ENCODE data around the gene AMER3. TPM values are rescaled to one million over a fixed set of nuclear protein-coding genes. Genes with fewer than 3 reads are reported as not detected.
A peak's percentile ranks its signal among the peaks of the same experiment; 100 is the strongest.
"Not testable (repeated sequence)": the region's sequence is repeated elsewhere in the genome, so short reads cannot be mapped to it uniquely, and the experiment has no call there.

AMER3 gene
- not detected for total RNA-seq
- not detected for polyA plus RNA-seq

GRCh38 chr2:130755256-130756052 is at the start of gene AMER3:
TSS of gene AMER3 (plus strand) at chr2:130755540. CDS start at chr2:130762073, 6,533 bp downstream.
- Histone ChIP-seq H3K27me3 (ENCODE audit: control insufficient read depth in 4 of 4, insufficient read depth in 4 of 4, low read length in 3 of 4) (peaks cover 0 to 23% (median 6%) of the 10 kb centered on the region in 4 donors), H3K9ac (ENCODE audit: low read depth in 1 of 2, low read length in 2 of 2) (no peak within 1 kb of the TSS), H3K27ac (ENCODE audit: low read depth in 1 of 2, low read length in 2 of 2) (no peak within 1 kb of the TSS), H3K4me1 (ENCODE audit: control insufficient read depth in 4 of 4, insufficient read depth in 4 of 4, low read length in 3 of 4) (peaks cover 0 to 9% (median 4%) of the 10 kb centered on the region in 4 donors), H3K9me3 (ENCODE audit: control insufficient read depth in 4 of 4, low read length in 3 of 4) (peaks cover 0 to 3% (median 0%) of the 10 kb centered on the region in 4 donors), H3K4me3 (ENCODE audit: low read depth in 1 of 3, low read length in 3 of 3) (peak within 1 kb of the TSS in 1 of 3 donors; percentile 46), H3K36me3 (ENCODE audit: control insufficient read depth in 4 of 4, insufficient read depth in 3 of 4, low read depth in 1 of 4, low read length in 3 of 4) (no peaks in the 10 kb centered on the region)
- TF ChIP-seq CTCF (IDR thresholded peaks at IDR 0.05; ENCODE audit: low read depth, low read length, missing input control) (no peak), RAD21 (IDR thresholded peaks at IDR 0.05) (no peak), FOXA1 (IDR thresholded peaks at IDR 0.05) (no peak), ZBTB33 (IDR thresholded peaks at IDR 0.05) (no peak), JUND (IDR thresholded peaks at IDR 0.05) (no peak), HNF4G (IDR thresholded peaks at IDR 0.05) (no peak), REST (IDR thresholded peaks at IDR 0.05) (no peak), GABPA (IDR thresholded peaks at IDR 0.05 in 1 of 2, conservative IDR thresholded peaks at IDR 0.05 in 1 of 2) (no peak), SP1 (IDR thresholded peaks at IDR 0.05) (no peak), EGR1 (IDR thresholded peaks at IDR 0.05; ENCODE audit: low read depth in 2 of 2) (no peak), ATF3 (IDR thresholded peaks at IDR 0.05) (no peak), RXRA (IDR thresholded peaks at IDR 0.05) (no peak), MAX (IDR thresholded peaks at IDR 0.05) (no peak), HNF4A (conservative IDR thresholded peaks at IDR 0.05) (no peak), NR2F2 (IDR thresholded peaks at IDR 0.05) (no peak)
- WGBS, result 3% methylated on average over 43 of the region's 43 CpGs
- DNase-seq (ENCODE audit: low spot score), result no peak

GRCh38 chr2:130714795-130715194 is 40.5 kb upstream of the AMER3 start:
- not testable (repeated sequence) for DNase-seq (ENCODE audit: low spot score); H3K4me3 ChIP-seq (ENCODE audit: low read depth in 1 of 3, low read length in 3 of 3); H3K27ac ChIP-seq (ENCODE audit: low read depth in 1 of 2, low read length in 2 of 2); H3K9me3 ChIP-seq (ENCODE audit: control insufficient read depth in 4 of 4, low read length in 3 of 4); H3K36me3 ChIP-seq (ENCODE audit: control insufficient read depth in 4 of 4, insufficient read depth in 3 of 4, low read depth in 1 of 4, low read length in 3 of 4); H3K27me3 ChIP-seq (ENCODE audit: control insufficient read depth in 4 of 4, insufficient read depth in 4 of 4, low read length in 3 of 4); H3K4me1 ChIP-seq (ENCODE audit: control insufficient read depth in 4 of 4, insufficient read depth in 4 of 4, low read length in 3 of 4); H3K9ac ChIP-seq (ENCODE audit: low read depth in 1 of 2, low read length in 2 of 2)
- WGBS, result no CpG with 5 or more reads among the region's 2 CpGs

All from liver (tissue), 9 donors.